ENCODE data around the gene MSRB1.
"Not testable (repeated sequence)": the region's sequence is repeated elsewhere in the genome, so short reads cannot be mapped to it uniquely, and the experiment has no call there.

MSRB1 gene

DNA sequence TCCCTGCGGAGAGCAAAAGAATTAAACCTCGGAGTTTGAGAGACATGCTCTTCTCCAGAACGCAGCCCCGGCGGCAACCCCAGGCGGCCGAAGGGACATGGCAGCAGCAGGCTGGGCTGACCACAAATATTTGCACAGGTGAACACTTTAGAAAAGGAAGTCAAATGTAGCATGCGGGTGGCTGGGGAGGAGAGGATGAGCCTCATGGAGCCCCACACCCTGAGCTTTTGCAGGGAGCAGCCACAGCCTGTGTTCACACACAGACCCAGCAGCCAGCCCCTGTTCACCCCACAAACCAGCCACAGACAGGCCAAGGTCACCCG is 42.6 kb downstream of the MSRB1 start:
- no peak for TF ChIP-seq EZH2 (IDR thresholded peaks at IDR 0.05; ENCODE audit: borderline replicate concordance, low read depth, low read length, severe bottlenecking)
- TF ChIP-seq, protein P1, sequence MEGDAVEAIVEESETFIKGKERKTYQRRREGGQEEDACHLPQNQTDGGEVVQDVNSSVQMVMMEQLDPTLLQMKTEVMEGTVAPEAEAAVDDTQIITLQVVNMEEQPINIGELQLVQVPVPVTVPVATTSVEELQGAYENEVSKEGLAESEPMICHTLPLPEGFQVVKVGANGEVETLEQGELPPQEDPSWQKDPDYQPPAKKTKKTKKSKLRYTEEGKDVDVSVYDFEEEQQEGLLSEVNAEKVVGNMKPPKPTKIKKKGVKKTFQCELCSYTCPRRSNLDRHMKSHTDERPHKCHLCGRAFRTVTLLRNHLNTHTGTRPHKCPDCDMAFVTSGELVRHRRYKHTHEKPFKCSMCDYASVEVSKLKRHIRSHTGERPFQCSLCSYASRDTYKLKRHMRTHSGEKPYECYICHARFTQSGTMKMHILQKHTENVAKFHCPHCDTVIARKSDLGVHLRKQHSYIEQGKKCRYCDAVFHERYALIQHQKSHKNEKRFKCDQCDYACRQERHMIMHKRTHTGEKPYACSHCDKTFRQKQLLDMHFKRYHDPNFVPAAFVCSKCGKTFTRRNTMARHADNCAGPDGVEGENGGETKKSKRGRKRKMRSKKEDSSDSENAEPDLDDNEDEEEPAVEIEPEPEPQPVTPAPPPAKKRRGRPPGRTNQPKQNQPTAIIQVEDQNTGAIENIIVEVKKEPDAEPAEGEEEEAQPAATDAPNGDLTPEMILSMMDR (IDR thresholded peaks at IDR 0.05; ENCODE audit: borderline replicate concordance, extremely low read depth, low read length, poor library complexity, severe bottlenecking): no peak
- Histone ChIP-seq H3K4me1 (ENCODE audit: insufficient read depth, low read length) (no peaks in the 10 kb centered on the region), H2AFZ (ENCODE audit: low read depth, low read length) (no peak overlapping the region), H3K9me3 (ENCODE audit: insufficient read depth, low read length, severe bottlenecking) (no peaks in the 10 kb centered on the region), H3K9ac (ENCODE audit: low read depth, low read length) (no peak overlapping the region), H3K4me3 (ENCODE audit: low read depth in 1 of 2, low read length in 2 of 2) (no peak overlapping the region), H3K36me3 (ENCODE audit: insufficient read depth, low read length) (no peaks in the 10 kb centered on the region), H3K27ac (ENCODE audit: low read length) (no peak overlapping the region), H3K79me2 (ENCODE audit: insufficient read depth, low read length) (no peaks in the 10 kb centered on the region), H3K27me3 (ENCODE audit: insufficient read depth, low read length, poor library complexity) (no peaks in the 10 kb centered on the region), H3K4me2 (ENCODE audit: insufficient read depth, low read length) (no peak overlapping the region), H4K20me1 (ENCODE audit: insufficient read depth, low read length) (no peaks in the 10 kb centered on the region)
- DNase-seq: no peak
- ATAC-seq (ENCODE audit: insufficient read depth, low read depth): no peak

DNA sequence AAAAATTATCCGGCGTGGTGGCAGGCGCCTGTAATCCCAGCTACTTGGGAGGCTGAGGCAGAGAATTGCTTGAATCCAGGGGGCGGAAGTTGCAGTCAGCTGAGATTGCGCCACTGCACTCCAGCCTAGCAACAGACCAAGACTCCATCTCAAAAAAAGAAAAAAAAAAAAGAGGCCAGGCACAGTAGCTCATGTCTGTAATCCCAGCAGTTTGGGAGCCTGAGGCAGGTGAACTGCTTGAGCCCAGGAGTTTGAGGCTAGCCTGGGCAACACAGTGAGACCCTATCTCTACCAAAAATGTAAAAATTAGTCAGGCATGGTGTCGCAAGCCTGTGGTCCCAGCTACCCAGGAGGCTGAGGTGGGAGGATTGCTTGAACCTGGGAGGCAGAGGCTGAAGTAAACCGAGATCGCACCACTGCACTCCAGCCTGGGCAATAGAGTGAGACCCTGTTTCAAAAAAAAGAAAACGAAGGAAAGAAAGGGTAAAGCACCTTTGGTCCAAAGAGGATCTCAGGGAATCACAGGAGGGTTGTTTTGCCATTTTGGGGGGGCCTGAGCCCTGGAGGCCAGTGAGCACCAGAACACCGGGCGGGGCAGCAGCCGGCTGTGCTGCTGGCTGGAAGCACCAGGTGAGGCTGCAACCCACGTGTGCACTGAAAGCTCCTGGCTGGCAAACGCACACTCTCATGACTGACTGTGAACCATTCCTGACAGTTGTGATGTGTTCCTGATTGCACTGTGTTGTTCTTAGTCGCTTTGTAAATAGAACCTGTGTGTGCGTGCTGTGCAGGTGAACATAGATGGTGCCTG is 43.2 kb downstream of the MSRB1 start:
- Histone ChIP-seq H3K4me2 (ENCODE audit: insufficient read depth, low read length) (no peak overlapping the region), H3K36me3 (ENCODE audit: insufficient read depth, low read length) (no peaks in the 10 kb centered on the region), H4K20me1 (ENCODE audit: insufficient read depth, low read length) (no peaks in the 10 kb centered on the region), H3K9me3 (ENCODE audit: insufficient read depth, low read length, severe bottlenecking) (no peaks in the 10 kb centered on the region), H3K9ac (ENCODE audit: low read depth, low read length) (no peak overlapping the region), H3K79me2 (ENCODE audit: insufficient read depth, low read length) (no peaks in the 10 kb centered on the region), H3K4me3 (ENCODE audit: low read depth in 1 of 2, low read length in 2 of 2) (no peak overlapping the region), H3K4me1 (ENCODE audit: insufficient read depth, low read length) (no peaks in the 10 kb centered on the region), H3K27ac (ENCODE audit: low read length) (no peak overlapping the region), H2AFZ (ENCODE audit: low read depth, low read length) (no peak overlapping the region), H3K27me3 (ENCODE audit: insufficient read depth, low read length, poor library complexity) (no peaks in the 10 kb centered on the region)
- no peak for TF ChIP-seq EZH2 (IDR thresholded peaks at IDR 0.05; ENCODE audit: borderline replicate concordance, low read depth, low read length, severe bottlenecking)
- TF ChIP-seq, protein P1 (IDR thresholded peaks at IDR 0.05; ENCODE audit: borderline replicate concordance, extremely low read depth, low read length, poor library complexity, severe bottlenecking): no peak
- no peak for DNase-seq
- no peak for ATAC-seq (ENCODE audit: insufficient read depth, low read depth)

DNA sequence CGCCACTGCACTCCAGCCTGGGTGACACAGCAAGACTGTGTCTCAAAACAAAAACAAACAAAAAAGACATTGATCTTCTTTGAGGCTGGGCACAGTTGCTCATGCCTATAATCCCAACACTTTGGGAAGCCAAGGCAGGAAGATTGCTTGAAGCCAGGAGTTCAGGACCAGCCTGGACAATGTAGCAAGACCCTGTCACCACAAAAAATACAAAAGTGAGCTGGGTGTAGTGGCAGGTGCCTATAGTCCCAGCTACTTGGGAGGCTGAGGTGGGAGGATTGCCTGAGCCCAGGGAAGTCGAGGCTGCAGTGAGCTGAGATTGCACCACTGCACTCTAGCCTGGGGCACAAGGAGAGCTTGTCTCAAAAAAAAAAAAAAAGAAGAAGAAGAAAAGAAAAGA is 45.3 kb downstream of the MSRB1 start:
- not testable (repeated sequence) for H2AFZ ChIP-seq (ENCODE audit: low read depth, low read length); ATAC-seq (ENCODE audit: insufficient read depth, low read depth); H3K36me3 ChIP-seq (ENCODE audit: insufficient read depth, low read length); H3K9me3 ChIP-seq (ENCODE audit: insufficient read depth, low read length, severe bottlenecking); DNase-seq; H3K9ac ChIP-seq (ENCODE audit: low read depth, low read length); H3K4me1 ChIP-seq (ENCODE audit: insufficient read depth, low read length); H3K79me2 ChIP-seq (ENCODE audit: insufficient read depth, low read length); H3K4me2 ChIP-seq (ENCODE audit: insufficient read depth, low read length); H3K4me3 ChIP-seq (ENCODE audit: low read depth in 1 of 2, low read length in 2 of 2); H3K27ac ChIP-seq (ENCODE audit: low read length); H4K20me1 ChIP-seq (ENCODE audit: insufficient read depth, low read length); H3K27me3 ChIP-seq (ENCODE audit: insufficient read depth, low read length, poor library complexity)

DNA sequence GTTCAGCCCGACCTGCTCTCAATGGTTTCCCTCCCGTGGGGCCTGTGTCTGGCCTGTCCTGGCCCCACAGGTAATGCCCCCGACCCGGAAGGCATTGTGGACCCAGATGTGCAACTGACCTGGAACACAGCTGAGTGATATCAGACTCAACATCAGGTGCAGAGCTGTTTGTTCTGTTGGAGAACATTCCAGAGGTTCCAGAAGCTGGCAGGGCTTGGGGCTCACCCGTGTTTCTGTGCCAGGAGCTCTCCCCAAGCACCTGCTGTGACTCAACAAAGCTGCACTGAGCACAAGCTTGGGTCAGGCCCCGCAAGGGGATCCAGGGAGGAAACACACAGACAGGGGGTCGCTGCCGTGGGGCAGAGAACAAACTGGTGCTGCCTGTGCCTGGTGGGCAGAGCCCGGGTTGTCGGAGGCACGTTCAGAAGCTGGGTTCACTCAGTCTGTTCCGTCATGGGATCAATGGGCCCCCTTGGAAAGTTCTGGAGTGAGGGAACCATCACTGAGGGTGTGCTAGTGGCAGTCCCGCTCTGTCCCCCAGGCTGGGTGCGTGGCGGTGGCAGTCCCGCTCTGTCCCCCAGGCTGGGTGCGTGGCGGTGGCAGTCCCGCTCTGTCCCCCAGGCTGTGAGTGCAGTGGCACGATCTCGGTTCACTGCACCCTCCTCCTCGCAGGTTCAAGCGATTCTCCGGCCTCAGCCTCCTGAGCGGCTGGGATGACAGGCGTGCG is 46.9 kb downstream of the MSRB1 start:
- Histone ChIP-seq H3K27ac (ENCODE audit: low read length) (no peak overlapping the region), H3K4me2 (ENCODE audit: insufficient read depth, low read length) (no peak overlapping the region), H3K27me3 (ENCODE audit: insufficient read depth, low read length, poor library complexity) (no peaks in the 10 kb centered on the region), H2AFZ (ENCODE audit: low read depth, low read length) (no peak overlapping the region), H3K9ac (ENCODE audit: low read depth, low read length) (no peak overlapping the region), H3K4me1 (ENCODE audit: insufficient read depth, low read length) (no peaks in the 10 kb centered on the region), H3K9me3 (ENCODE audit: insufficient read depth, low read length, severe bottlenecking) (no peaks in the 10 kb centered on the region), H3K4me3 (ENCODE audit: low read depth in 1 of 2, low read length in 2 of 2) (no peak overlapping the region), H3K36me3 (ENCODE audit: insufficient read depth, low read length) (no peaks in the 10 kb centered on the region), H4K20me1 (ENCODE audit: insufficient read depth, low read length) (no peaks in the 10 kb centered on the region), H3K79me2 (ENCODE audit: insufficient read depth, low read length) (no peaks in the 10 kb centered on the region)
- TF ChIP-seq, protein P1 (IDR thresholded peaks at IDR 0.05; ENCODE audit: borderline replicate concordance, extremely low read depth, low read length, poor library complexity, severe bottlenecking): no peak
- no peak for TF ChIP-seq EZH2 (IDR thresholded peaks at IDR 0.05; ENCODE audit: borderline replicate concordance, low read depth, low read length, severe bottlenecking)
- ATAC-seq (ENCODE audit: insufficient read depth, low read depth) (no peak), DNase-seq (no peak)
